K562 (cell line): ENCODE data around the gene ICAM1. TPM values are rescaled to one million over a fixed set of nuclear protein-coding genes. Genes with fewer than 3 reads are reported as not detected.

Source experiments
- KLF13 ChIP-seq: fragments of 450-650 bp; IDR thresholded peaks from 2 replicates; pipeline ENCODE4 v1.6.1; 2016; ENCODE audit warnings: missing genetic modification characterization, low read depth, mild to moderate bottlenecking, missing compliant biosample characterization, moderate library complexity, borderline replicate concordance
- MTA1 ChIP-seq: fragments of 450-650 bp; IDR thresholded peaks from 2 replicates; pipeline ENCODE4 v1.6.1; 2017; ENCODE audit warnings: borderline replicate concordance
- MTF1 ChIP-seq: fragments of 250-450 bp; sonication (Bioruptor Pico); IDR thresholded peaks from 2 replicates; pipeline ENCODE4 v1.9.0; 2021; ENCODE audit warnings: moderate library complexity, mild to moderate bottlenecking, inconsistent platforms, borderline replicate concordance
- NBN ChIP-seq: fragments of 450-650 bp; IDR thresholded peaks from 2 replicates; pipeline ENCODE4 v1.6.1; 2016; ENCODE audit warnings: low read depth, mild to moderate bottlenecking
- NCOA2 ChIP-seq, 2 experiments: fragments of 450-650 bp; IDR thresholded peaks; 2 replicates each; pipeline ENCODE4 v1.6.1; 2018; ENCODE audit warnings: mild to moderate bottlenecking in 2 of 2, moderate library complexity in 1 of 2; ENCODE audit not compliant: partially characterized antibody in 2 of 2
- PHF8 ChIP-seq: fragments of 200-600 bp; sonication (generic); IDR thresholded peaks from 2 replicates; pipeline ENCODE4 v1.6.1; 2012; ENCODE audit warnings: mixed run types, mild to moderate bottlenecking, inconsistent platforms, low read length, moderate library complexity, borderline replicate concordance
- SIRT6 ChIP-seq: IDR thresholded peaks from one replicate; pipeline ENCODE4 v1.6.1; 2012; ENCODE audit warnings: low read depth, mild to moderate bottlenecking, control low read depth, inconsistent platforms, low read length, moderate library complexity
- ZNF699 ChIP-seq: fragments of 250-450 bp; sonication (Bioruptor Pico); IDR thresholded peaks from 2 replicates; pipeline ENCODE4 v1.8.0; 2021; ENCODE audit warnings: mild to moderate bottlenecking, moderate library complexity; ENCODE audit not compliant: insufficient replicate concordance
- ZNF780A ChIP-seq: fragments of 250-450 bp; sonication (Bioruptor Pico); IDR thresholded peaks from 2 replicates; pipeline ENCODE4 v1.5.0; 2021; ENCODE audit warnings: mild to moderate bottlenecking
- polyA plus RNA-seq, 8 experiments: library from polyadenylated mRNA; depleted of rRNA in 4 of 8; stranded (reverse) in 5 of 8; unstranded in 3 of 8; fragments of >200 nt; fragmentation: Nextera tagmentation in 2 of 8; fragmentation: Illumina TruSeq in 1 of 8; extraction: Ambion mirVana in 2 of 8; extraction: Trizol in 1 of 8; gene quantifications; 2 replicates each; pipeline versions ENCODE4 v1.2.1 to v1.2.3, GENCODE V29; 2011 to 2014; ENCODE audit warnings: inconsistent platforms in 1 of 8, missing spikeins in 1 of 8
- total RNA-seq, 7 experiments: library from RNA; depleted of rRNA in 6 of 7; stranded (reverse); fragments of >200 nt in 6 of 7; fragmentation: Illumina TruSeq in 2 of 7; extraction: Trizol in 2 of 7; gene quantifications; 2 replicates each; pipeline versions ENCODE4 v1.2.1 to v1.2.3, GENCODE V29; 2011 to 2021; ENCODE audit warnings: low replicate concordance in 1 of 7
- TF ChIP-seq, protein P1 (sequence below), 2 experiments: IDR thresholded peaks; 2 replicates each; pipeline ENCODE4 v1.6.1; 2011; ENCODE audit warnings: borderline replicate concordance in 1 of 2, control low read depth in 1 of 2, low read depth in 1 of 2, low read length in 1 of 2, mild to moderate bottlenecking in 1 of 2, mixed read lengths in 1 of 2, moderate library complexity in 1 of 2; ENCODE audit not compliant: insufficient read depth in 1 of 2, insufficient read length in 1 of 2, poor library complexity in 1 of 2, severe bottlenecking in 1 of 2; ENCODE audit errors: extremely low read depth in 1 of 2
- TF ChIP-seq, protein P2 (sequence below), 3 experiments: fragments of 200-800 bp in 1 of 3; sonication (Bioruptor generic) in 1 of 3; sonication (generic) in 1 of 3; formaldehyde crosslinking in 1 of 3; IDR thresholded peaks; 2 replicates each; pipeline versions ENCODE4 v1.6.1 to v1.8.0; 2016 to 2022; ENCODE audit warnings: mild to moderate bottlenecking in 2 of 3, missing compliant biosample characterization in 2 of 3, missing genetic modification characterization in 2 of 3, missing genetic modification reagents in 1 of 3
- TF ChIP-seq, protein P3 (sequence below): fragments of 250-450 bp; sonication (Bioruptor Pico); IDR thresholded peaks from 2 replicates; pipeline ENCODE4 v1.4.0; 2020; ENCODE audit warnings: borderline replicate concordance
- TF ChIP-seq, protein P4 (sequence below): fragments of 250-450 bp; sonication (Bioruptor Pico); IDR thresholded peaks from 2 replicates; pipeline ENCODE4 v1.5.1; 2021; ENCODE audit warnings: mild to moderate bottlenecking
- TF ChIP-seq, protein P5 (sequence below): sonication (generic); formaldehyde crosslinking; IDR thresholded peaks from 2 replicates; pipeline ENCODE4 v1.8.0; 2022; ENCODE audit warnings: mild to moderate bottlenecking, missing genetic modification reagents

Gene ICAM1
- total and polyA plus RNA-seq, 9 of the 15 experiments (the other 6 are each of a cell fraction or from before 2014, with no cell fraction given) = 2.3 to 24.4 (median 13.4) TPM

DNA sequence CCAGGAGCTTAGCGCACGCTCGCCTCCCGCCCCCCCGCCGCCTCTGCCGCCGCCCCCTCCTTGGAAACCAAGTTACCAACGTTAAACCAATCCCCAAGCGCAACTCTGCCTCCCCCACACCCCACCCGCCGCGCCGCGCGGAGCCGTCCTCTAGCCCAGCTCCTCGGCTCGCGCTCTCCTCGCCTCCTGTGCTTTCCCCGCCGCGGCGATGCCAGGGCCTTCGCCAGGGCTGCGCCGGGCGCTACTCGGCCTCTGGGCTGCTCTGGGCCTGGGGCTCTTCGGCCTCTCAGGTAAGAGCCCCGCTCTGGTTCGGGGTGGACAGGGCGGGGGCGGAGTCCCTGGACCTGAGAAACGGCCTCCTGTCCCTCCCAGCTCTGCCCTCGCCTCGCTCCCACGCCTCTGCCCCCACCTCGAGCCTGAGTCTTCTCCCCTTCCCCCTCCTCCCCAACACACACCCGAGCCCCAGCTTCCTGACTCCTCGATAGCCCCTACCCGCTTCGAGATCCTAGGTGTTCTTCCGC is 19.0 kb downstream of the ICAM1 start, which contains the start of gene ICAM5 (continued):
- TF ChIP-seq, protein P1, sequence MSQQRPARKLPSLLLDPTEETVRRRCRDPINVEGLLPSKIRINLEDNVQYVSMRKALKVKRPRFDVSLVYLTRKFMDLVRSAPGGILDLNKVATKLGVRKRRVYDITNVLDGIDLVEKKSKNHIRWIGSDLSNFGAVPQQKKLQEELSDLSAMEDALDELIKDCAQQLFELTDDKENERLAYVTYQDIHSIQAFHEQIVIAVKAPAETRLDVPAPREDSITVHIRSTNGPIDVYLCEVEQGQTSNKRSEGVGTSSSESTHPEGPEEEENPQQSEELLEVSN (IDR thresholded peaks at IDR 0.05; ENCODE audit: borderline replicate concordance in 1 of 2, extremely low read depth in 1 of 2, insufficient read depth in 1 of 2, insufficient read length in 1 of 2, low read depth in 1 of 2, low read length in 1 of 2, poor library complexity in 1 of 2, severe bottlenecking in 1 of 2) = peak; percentile 38 to 78
- TF ChIP-seq, protein P2, sequence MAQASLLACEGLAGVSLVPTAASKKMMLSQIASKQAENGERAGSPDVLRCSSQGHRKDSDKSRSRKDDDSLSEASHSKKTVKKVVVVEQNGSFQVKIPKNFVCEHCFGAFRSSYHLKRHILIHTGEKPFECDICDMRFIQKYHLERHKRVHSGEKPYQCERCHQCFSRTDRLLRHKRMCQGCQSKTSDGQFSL (CRISPR knock-in tag; IDR thresholded peaks at IDR 0.05) = peak; percentile 69; the same call in 1 of the 2 replicates
- TF ChIP-seq, protein P2 (tag; IDR thresholded peaks at IDR 0.05) = no peak
- TF ChIP-seq, protein P3, sequence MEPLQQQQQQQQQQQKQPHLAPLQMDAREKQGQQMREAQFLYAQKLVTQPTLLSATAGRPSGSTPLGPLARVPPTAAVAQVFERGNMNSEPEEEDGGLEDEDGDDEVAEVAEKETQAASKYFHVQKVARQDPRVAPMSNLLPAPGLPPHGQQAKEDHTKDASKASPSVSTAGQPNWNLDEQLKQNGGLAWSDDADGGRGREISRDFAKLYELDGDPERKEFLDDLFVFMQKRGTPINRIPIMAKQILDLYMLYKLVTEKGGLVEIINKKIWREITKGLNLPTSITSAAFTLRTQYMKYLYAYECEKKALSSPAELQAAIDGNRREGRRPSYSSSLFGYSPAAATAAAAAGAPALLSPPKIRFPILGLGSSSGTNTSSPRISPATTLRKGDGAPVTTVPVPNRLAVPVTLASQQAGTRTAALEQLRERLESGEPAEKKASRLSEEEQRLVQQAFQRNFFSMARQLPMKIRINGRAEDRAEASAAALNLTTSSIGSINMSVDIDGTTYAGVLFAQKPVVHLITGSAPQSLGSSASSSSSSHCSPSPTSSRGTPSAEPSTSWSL (CRISPR knock-in tag) = no peak
- TF ChIP-seq NCOA2 (IDR thresholded peaks at IDR 0.05; ENCODE audit: partially characterized antibody in 2 of 2) (no peak), PHF8 (peak; percentile 47; the same call in 1 of the 2 replicates), ZNF699 (CRISPR knock-in tag) (no peak), ZNF780A (CRISPR knock-in tag) (0 out of 2 replicates have a peak, but pooled peaks have one; percentile 25), KLF13 (tag) (no peak), SIRT6 (no peak), MTF1 (CRISPR knock-in tag) (no peak), NBN (0 out of 2 replicates have a peak, but pooled peaks have one; percentile 11), MTA1 (no peak; the same call in 1 of the 2 replicates)
- TF ChIP-seq, protein P4, sequence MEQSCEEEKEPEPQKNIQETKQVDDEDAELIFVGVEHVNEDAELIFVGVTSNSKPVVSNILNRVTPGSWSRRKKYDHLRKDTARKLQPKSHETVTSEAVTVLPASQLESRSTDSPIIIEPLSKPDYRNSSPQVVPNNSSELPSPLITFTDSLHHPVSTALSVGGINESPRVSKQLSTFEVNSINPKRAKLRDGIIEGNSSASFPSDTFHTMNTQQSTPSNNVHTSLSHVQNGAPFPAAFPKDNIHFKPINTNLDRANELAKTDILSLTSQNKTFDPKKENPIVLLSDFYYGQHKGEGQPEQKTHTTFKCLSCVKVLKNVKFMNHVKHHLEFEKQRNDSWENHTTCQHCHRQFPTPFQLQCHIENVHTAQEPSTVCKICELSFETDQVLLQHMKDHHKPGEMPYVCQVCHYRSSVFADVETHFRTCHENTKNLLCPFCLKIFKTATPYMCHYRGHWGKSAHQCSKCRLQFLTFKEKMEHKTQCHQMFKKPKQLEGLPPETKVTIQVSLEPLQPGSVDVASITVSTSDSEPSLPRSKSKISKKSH (CRISPR knock-in tag) = no peak
- TF ChIP-seq, protein P5, sequence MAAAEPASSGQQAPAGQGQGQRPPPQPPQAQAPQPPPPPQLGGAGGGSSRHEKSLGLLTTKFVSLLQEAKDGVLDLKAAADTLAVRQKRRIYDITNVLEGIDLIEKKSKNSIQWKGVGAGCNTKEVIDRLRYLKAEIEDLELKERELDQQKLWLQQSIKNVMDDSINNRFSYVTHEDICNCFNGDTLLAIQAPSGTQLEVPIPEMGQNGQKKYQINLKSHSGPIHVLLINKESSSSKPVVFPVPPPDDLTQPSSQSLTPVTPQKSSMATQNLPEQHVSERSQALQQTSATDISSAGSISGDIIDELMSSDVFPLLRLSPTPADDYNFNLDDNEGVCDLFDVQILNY (CRISPR knock-in tag) = no peak
